Measurements from ENCODE around the gene ZNF165. TPM values are rescaled to one million over a fixed set of nuclear protein-coding genes. Genes with fewer than 3 reads are reported as not detected.
"Not testable (repeated sequence)": the region's sequence is repeated elsewhere in the genome, so short reads cannot be mapped to it uniquely, and the experiment has no call there.

The ZNF165 gene
- total RNA-seq (2012; rRNA removed) (0.28 and 0.36 TPM in 2 replicates), polyA plus RNA-seq (2012; rRNA removed) (0.07 and 0.09 TPM in 2 replicates), Bru-seq, nascent RNA (percentile 22 among the genes with signal in this experiment), BruChase-seq, experiment 1, labeled RNA remaining after a 6-hour chase (percentile 21 among the genes with signal in this experiment), BruChase-seq, experiment 2, labeled RNA remaining after a 2-hour chase (percentile 17 among the genes with signal in this experiment)
- 0.01 TPM in 1 of 2 replicates, not detected in the other for polyA plus RNA-seq (2012; cell fraction: cytosol; rRNA removed)
- 0.06 TPM in 1 of 2 replicates, not detected in the other for polyA plus RNA-seq (2012; cell fraction: nucleus; rRNA removed; ENCODE audit: low replicate concordance)
- long read RNA-seq: 0 reads

GRCh38 chr6:28080381-28080630 lies at the start of gene ZNF165:
Gene ZNF165 (plus strand): TSS chr6:28080568. CDS start chr6:28085481, 4,913 bp downstream.
- WGBS, 2 experiments (ENCODE audit: extremely low coverage in 2 of 2, insufficient read length in 1 of 2): no CpG with 5 or more reads among the region's 15 CpGs
- CTCF ChIA-PET: not testable (repeated sequence)

More at GRCh38 chr6:28080381-28080630, at the start of gene ZNF165:
- in situ Hi-C loops (cut with MboI; ENCODE audit: low sequenced_read_pairs); H3K79me1 ChIP-seq (ENCODE audit: low read depth in 1 of 2, low read length in 2 of 2); H3K18ac ChIP-seq (ENCODE audit: low read depth, low read length); dilution Hi-C loops (cut with HindIII; ENCODE audit: low sequenced_read_pairs, unreplicated experiment); H3K27me3 ChIP-seq (ENCODE audit: control insufficient read depth, insufficient read depth, low read length); H3K36me3 ChIP-seq (ENCODE audit: control insufficient read depth, insufficient read depth, low read length); DNase-seq; H3K9me1 ChIP-seq (ENCODE audit: insufficient read depth, low read length); H2BK20ac ChIP-seq (ENCODE audit: low read depth, low read length); BruUV-seq (replicated peaks); H4K20me1 ChIP-seq (ENCODE audit: insufficient read depth, low read length); POLR2A ChIA-PET (ENCODE audit: unreplicated experiment); H3K4me1 ChIP-seq (ENCODE audit: control insufficient read depth, insufficient read depth, low read length); H3K9me3 ChIP-seq (ENCODE audit: control insufficient read depth, insufficient read depth, low read length): not testable (repeated sequence)
- H3K4ac ChIP-seq (ENCODE audit: low read depth, low read length): peak within 1 kb of the TSS; percentile 82
- peak; percentile 25 for ATAC-seq (ENCODE audit: low read depth)
- H2AK5ac ChIP-seq (ENCODE audit: low read depth, low read length): peak within 1 kb of the TSS; percentile 37; the same call in 1 of the 2 replicates
- peak within 1 kb of the TSS; percentile 60; the same call in 1 of the 3 replicates for H2BK15ac ChIP-seq (ENCODE audit: low read depth, low read length)
- peak within 1 kb of the TSS; percentile 84 for H2BK120ac ChIP-seq (ENCODE audit: low read depth, low read length)
- peak within 1 kb of the TSS; percentile 68; the same call in 1 of the 2 replicates for H3K56ac ChIP-seq (ENCODE audit: extremely low read depth, insufficient read depth, low read length)
- H3K23ac ChIP-seq (ENCODE audit: low read depth, low read length): peak within 1 kb of the TSS; percentile 78
- H3K4me3 ChIP-seq (ENCODE audit: insufficient read depth, low read depth, low read length): peak within 1 kb of the TSS; percentile 75
- peak within 1 kb of the TSS; percentile 83 for H4K5ac ChIP-seq (ENCODE audit: low read depth, low read length)
- H4K91ac ChIP-seq (ENCODE audit: insufficient read depth, low read depth, low read length): peak within 1 kb of the TSS; percentile 77
- H3K27ac ChIP-seq (ENCODE audit: insufficient read depth, low read length): peak within 1 kb of the TSS; percentile 83
- peak within 1 kb of the TSS; percentile 71 for H3K14ac ChIP-seq (replicated peaks; ENCODE audit: low read depth, low read length)
- peak within 1 kb of the TSS; percentile 75 for H3K9ac ChIP-seq (ENCODE audit: low read depth, low read length)
- peak within 1 kb of the TSS; percentile 99 for H3K4me2 ChIP-seq (ENCODE audit: low read depth, low read length)
- intact Hi-C loops (cut with micrococcal nuclease): loop anchor here (5.0 kb wide), 2 partner anchors 132 to 257 kb away; partner anchors contain the start of gene ZSCAN31
- peak within 1 kb of the TSS; percentile 98 for H2AFZ ChIP-seq (replicated peaks; ENCODE audit: low read length, poor library complexity)
- peak within 1 kb of the TSS; percentile 81 for H2AK9ac ChIP-seq (replicated peaks; ENCODE audit: low read depth, low read length, poor library complexity)
- H2BK5ac ChIP-seq (ENCODE audit: low read depth, low read length, poor library complexity, severe bottlenecking): peak within 1 kb of the TSS; percentile 77
- H4K8ac ChIP-seq (ENCODE audit: low read depth in 2 of 2, low read length in 2 of 2): peak within 1 kb of the TSS; percentile 73 to 98

Measured in IMR-90 (cell line).